Muscle of back (tissue), 11 donors: Measurements from ENCODE around the gene RFXAP. TPM values are rescaled to one million over a fixed set of nuclear protein-coding genes. Genes with fewer than 3 reads are reported as not detected.

Experiments
- DNase-seq, 3 donors: peaks; one replicate each; pipeline versions ENCODE4 v3.0.0 to v3.0.0-alpha.2; 2013
- polyA plus RNA-seq, 10 donors: library from polyadenylated mRNA; unstranded; fragments of 120-200 nt; gene quantifications; one replicate each; pipeline ENCODE4 v1.2.1, GENCODE V29; 2013; ENCODE audit not compliant: insufficient read length in 10 of 10

The RFXAP gene
- polyA plus RNA-seq, 10 donors, result 8.1 to 15.0 (median 11.3) TPM

DNA sequence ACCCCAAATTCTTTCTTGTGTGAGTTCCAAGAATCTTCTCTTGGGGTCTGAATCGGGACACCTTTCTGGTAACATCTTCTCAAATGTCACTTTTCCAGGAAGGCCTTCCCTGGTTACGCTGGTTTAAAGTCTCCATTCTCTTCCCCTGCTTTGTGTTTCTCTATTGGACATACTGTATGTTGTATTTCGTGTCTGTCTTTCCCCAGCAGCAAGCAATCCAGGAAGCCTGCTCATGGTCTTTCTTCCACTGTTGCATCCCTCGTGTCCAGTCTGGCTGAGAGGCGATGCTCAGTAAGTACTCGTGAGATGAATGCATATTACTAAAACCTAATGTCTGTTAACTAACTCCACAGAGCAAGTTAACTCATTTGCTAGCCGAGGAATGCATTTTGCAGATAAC, 43.7 kb downstream of the RFXAP start:
- DNase-seq, result no peak

DNA sequence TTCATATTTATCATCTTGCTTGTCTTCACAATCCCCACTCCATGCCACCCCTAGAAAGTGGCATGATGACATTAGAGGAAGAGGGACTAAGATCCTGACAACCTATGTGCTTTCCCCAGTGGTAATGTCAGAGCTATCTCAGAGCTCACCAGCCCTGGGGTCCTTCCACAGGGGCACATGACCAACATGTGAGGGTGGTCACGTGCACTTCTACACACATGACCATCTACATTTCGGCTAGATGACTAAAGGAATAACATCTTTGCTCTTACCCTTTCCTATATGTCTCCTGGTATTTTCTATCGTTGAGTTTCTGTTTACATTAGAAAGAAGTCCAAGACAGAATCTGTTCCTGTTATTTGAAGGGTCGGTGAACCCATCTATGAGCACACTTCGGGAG, 46.2 kb downstream of the RFXAP start:
- DNase-seq, result no peak

DNA sequence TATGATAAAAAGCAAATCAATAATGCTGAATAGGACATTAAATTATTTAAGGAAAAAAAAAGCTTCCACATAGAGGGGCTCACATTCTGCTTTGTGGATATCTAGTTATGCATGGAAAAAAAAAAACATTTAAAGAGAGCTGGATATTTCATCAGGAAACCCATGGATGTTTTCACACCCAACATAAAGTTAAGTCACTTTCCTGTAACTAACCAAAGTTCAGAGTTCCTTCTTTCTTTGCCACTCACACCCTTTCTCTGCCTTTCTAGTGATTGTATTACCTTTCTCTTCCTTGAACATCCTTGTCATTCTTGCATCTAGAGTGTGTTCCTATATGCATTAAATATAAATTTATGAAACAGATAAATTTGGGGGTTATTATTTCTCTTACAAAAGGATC, 47.2 kb downstream of the RFXAP start:
- no peak for DNase-seq

DNA sequence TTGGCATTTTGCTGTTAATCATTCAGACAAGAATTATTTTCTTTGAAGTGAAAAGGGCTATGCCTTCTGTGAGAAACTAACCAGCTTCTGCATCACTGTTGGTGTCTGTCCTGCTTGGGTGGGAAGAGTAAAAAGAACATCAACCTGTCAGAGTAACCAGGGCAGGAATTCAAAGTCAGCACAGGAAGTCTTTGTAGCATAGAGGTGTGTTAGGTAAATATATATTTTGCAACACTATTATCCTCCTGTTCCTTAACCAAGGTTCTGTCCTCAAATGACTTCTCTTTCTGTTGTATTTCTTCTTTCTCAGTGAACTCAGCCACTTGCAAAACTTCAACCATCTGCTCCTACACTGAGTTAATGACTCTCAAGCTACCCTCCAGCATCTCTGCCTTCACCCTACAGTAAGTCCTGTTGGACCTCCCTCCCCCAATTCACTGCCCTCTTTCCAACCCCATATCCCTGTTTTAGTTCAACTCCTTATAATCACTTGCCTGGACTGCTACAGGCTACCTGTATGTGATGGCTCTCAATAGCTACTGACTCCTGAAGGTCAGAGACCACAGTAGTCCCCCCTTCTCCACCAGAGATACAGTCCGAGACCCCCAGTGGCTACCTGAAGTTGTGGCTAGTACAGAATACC, 51.1 kb downstream of the RFXAP start:
- no peak for DNase-seq

DNA sequence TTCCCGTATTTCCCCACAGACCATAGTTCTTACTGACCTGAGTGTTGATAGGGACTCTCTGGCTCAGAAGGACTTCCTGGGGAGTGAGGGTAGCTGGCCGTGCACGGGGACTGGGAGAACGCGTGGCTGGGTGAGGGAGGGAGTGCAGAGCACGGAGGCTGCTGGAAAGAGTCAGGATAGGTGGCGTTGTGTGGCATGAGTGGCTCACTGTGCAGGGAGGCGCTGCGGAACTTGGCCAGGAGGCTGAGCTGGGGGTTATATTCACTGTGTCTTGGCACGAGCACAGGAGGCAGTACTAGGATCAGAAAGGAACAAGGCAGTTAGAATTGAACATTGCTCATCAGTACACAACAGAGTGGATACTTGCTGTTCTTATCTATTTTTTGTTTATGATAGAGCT, 53.6 kb downstream of the RFXAP start:
- no peak for DNase-seq

DNA sequence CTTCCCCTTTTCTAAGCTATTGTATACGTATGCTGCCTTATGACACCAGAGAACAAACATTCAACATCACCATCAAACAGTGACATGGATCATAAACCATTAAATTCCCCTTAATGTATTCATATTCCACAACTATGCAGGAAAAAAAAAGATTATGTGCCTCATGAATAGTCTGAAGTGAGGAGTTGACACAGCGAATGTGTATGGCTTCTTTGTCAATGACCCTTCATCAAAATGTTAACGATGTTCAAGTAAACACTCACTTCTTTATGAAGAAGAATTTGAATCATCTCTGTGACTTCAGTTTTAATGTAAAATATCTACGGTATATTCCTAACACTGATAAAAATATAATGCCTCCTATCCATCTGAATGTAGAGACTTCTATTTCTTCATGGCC, 56.4 kb downstream of the RFXAP start:
- DNase-seq, result no peak

DNA sequence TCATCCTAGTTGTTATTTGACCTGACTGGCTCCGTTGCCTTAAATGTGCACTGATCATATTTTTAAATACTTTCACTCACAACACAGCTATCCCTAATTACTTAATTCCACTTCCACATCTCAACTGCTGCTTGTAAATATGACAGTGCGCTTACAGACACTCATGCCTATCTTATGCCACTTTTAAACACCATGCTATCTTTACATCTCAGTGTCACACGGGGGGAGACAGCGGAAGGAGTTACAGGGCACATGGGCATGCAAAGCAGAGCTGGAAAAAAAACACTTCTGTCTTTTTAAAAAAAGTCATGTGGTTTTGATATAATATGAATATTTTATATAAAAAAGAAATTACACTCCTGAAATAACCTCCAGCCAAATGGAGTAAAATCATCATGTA, 56.9 kb downstream of the RFXAP start:
- DNase-seq, result no peak

Other genes with a start within 250 kb of the RFXAP start
- 1 to 10 TPM in 3 of 10 donors, under 1 TPM in 7; 0.08 to 1.5 (median 0.61) TPM for gene SERTM1, start 145.2 kb upstream of the RFXAP start, polyA plus RNA-seq
- 10 to 100 TPM; 10.0 to 22.4 (median 14.9) TPM for gene SMAD9, start 101.0 kb downstream of the RFXAP start, polyA plus RNA-seq
- 10 to 100 TPM; 18.7 to 25.2 (median 21.2) TPM for gene ALG5, start 180.1 kb downstream of the RFXAP start, polyA plus RNA-seq
- 10 to 100 TPM; 35.8 to 56.9 (median 43.3) TPM for gene EXOSC8, start 181.6 kb downstream of the RFXAP start, polyA plus RNA-seq
- 10 to 100 TPM; 44.3 to 83.3 (median 53.1) TPM for gene SUPT20H, start 240.5 kb downstream of the RFXAP start, polyA plus RNA-seq